Ramos (cell line): ENCODE measurements around the gene KCNN4.

ENCODE experiments used
- in situ Hi-C: fragments of 300-500 bp; cut with MboI; formaldehyde crosslinking; loops from one replicate; pipeline ENCODE4 v1.14.3; 2022; ENCODE audit warnings: low sequenced_read_pairs; ENCODE audit not compliant: unreplicated experiment

The KCNN4 gene

DNA sequence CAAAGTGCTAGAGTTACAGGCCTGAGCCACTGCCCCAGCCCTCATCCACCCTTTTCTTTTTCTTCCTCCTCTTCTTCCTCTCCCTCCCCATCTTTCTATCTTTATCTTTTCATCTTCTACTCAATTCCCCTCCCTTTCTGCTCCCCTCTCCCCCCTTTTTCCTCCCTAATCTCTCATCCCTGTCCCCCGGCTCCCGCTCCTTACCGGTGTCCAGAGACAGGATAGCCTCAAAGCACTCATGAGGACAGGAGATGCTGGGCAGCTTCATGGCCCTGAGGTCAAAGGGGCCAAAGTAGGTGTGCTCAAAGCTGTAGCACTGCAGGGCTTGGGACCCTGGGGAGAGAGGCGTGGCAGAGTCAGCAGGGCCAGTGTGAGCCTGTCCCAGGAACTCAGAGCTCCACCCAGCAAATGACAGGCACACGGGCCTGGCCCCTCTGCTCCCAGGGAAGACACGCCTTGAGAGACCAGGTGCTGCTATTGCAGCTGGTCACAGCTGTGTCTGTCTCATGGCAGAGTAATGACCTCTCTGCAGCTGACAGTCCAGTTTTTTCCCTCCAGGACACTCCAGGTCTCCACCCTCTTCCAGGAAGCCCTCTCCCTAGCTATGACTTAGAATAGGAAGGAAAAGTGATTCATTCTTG is 18.8 kb upstream of the KCNN4 start:
- in situ Hi-C loops = no loop called here

DNA sequence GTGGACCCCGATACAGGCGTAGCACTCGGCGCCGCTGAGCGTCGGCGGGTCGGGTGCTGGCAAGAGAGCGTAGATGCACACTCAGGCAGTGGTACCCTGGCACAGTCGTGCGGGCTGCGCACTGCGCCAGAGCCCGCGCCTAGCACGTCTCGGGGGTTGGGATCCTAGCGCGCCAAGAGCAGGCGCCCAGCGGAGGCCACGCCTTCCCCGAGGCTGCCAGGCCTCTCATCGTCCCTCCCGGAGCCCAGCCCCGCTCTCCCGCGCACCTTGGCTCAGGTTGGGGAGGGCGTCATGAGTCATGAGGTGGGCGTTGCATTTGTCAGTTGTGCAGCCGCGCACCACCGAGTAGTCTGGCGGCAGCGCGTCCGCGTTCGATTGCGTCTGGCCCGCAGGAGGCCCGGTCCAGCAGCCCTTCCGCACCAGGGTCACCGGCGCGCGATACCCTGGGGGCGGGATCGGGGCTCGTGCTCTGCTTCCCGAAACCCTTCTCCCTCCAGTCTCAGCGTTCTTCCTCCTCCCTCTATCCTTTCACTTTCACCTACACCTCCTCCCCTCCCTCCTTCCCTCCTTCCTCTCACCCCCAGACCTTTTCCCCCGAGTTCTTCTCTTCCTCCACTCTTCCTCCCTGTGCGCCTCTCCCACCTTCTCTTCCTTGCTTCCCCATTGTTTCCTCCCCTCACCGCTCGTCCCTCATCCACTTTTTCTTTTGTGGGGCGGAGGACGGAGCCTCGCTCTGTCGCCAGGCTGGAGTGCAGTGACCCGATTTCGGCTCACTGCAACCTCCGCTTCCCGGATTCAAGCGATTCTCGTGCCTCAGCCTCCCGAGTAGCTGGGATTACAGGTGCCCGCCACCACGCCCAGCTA is 18.0 kb upstream of the KCNN4 start:
- in situ Hi-C loops = no loop called here

DNA sequence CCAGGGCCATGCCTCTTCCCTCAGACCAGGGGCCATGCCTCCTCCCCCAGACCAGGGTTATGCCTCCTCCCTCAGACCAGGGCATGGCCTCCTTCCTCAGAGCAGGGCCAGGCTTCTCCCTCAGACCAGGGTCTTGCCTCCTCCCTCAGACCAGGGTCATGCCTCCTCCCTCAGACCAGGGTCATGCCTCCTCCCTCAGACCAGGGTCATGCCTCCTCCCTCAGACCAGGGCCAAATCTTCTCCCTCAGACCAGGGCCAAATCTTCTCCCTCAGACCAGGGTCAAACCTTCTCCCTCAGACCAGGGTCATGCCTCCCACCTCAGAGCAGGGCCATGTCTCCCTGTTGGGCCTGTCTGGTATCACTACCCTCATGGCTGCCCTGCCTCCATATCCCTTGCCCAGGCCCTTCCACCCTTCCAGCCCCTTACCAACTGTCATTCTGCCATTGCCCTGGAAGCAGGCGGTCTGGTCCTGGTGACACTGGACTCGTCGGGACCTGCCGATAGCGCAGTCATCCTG is 17.3 kb upstream of the KCNN4 start:
- in situ Hi-C loops = no loop called here

DNA sequence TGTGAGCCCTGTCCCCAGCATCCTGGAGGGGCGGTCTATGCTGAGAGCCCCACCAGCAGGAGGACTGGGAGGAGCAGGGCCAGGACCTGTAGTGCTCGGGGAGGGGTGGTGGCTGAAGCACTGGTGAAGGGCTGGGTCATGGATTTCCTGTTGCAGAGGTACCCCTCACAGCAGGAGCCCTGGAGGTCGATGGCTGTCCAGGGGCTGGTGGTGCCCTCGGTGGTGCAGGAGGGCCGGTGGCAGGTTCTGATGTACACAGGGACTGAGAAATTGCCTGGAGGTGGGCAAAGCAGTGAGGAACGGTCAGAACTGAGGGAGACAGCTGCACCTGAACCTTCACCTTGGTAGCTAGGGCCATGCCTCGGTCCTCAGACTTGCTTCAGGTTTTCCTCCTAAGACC is 16.8 kb upstream of the KCNN4 start:
- in situ Hi-C loops = no loop called here

DNA sequence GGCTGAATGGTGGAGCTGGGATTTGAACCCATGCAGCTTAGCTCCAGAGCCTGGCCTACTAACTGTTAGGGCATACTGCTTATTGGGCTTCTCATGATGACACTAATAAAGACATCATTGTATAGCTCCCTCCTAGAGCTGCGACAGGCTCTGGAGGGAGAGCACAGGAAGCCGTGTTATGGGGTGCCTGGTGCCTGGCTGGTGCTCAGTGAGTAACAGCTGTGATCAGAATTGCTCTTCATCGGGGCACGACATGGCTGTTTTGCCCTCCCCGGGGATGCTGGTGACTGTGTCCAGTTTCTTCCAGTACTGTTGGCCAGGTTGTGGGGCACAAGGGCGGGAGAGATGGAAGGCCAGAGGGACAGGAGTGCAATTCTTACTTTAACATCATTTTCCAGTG is 16.3 kb upstream of the KCNN4 start:
- in situ Hi-C loops = no loop called here

DNA sequence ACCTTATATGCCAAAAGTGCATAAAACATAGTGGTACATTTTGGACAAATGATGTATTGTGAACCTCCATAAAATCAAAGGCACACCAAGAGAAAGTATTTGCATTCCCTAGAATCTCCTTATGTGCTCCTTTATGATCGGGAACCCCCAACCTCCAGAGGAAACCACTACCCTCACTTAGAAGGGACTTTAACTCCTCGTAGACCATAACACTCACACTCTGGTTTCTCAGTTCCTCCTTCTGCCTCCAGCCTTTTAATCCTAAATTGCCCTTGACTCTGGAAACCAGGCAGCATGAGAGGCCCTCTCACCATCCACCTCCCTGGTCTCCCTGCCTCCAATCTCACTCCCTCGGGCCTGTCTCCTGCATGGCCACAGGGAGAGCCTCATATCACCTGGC is 9.8 kb upstream of the KCNN4 start:
- in situ Hi-C loops = no loop called here

DNA sequence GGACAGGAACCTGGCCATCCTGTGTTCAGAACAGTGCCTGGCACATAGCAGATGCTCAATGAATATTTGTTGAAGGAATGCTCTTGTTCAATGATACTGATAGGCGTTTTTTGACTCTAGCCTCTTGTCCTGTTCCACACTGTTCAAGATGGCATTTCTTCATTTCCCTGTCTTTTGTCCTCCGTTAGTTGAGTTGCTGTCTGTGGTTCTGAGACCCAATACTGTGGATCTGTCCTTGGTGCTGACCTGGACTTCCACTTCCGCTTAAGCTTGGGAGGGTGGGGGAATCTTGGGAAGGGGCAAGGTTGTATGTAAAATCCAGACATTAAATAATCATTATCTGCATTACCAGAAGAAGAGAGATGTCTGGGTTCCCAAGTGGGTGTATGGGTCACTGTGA is 8.3 kb upstream of the KCNN4 start:
- in situ Hi-C loops = loop anchor here (5.0 kb wide), 1 partner anchor 42 kb away; no protein-coding TSS in a partner anchor

DNA sequence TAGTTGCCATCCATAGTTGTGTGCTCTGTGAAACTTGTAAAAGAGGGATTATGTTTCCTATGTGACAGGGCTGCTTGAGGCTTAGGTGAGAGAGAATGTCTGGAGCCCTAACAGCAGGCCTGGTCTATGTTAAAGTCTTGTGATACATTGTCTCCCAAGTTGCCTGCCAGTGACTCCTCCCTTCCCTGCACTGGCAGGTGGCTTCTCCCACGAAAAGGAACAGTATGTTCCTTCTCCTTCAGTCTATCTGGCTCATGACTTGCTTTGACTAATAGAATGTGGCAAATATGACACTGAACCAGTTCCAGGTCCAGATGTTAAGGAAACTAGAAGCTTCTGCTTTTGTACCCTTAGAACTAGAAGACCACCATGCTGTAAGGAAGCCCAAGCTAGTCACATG is 5.9 kb upstream of the KCNN4 start:
- in situ Hi-C loops = loop anchor here (5.0 kb wide), 1 partner anchor 39 kb away; no protein-coding TSS in a partner anchor

DNA sequence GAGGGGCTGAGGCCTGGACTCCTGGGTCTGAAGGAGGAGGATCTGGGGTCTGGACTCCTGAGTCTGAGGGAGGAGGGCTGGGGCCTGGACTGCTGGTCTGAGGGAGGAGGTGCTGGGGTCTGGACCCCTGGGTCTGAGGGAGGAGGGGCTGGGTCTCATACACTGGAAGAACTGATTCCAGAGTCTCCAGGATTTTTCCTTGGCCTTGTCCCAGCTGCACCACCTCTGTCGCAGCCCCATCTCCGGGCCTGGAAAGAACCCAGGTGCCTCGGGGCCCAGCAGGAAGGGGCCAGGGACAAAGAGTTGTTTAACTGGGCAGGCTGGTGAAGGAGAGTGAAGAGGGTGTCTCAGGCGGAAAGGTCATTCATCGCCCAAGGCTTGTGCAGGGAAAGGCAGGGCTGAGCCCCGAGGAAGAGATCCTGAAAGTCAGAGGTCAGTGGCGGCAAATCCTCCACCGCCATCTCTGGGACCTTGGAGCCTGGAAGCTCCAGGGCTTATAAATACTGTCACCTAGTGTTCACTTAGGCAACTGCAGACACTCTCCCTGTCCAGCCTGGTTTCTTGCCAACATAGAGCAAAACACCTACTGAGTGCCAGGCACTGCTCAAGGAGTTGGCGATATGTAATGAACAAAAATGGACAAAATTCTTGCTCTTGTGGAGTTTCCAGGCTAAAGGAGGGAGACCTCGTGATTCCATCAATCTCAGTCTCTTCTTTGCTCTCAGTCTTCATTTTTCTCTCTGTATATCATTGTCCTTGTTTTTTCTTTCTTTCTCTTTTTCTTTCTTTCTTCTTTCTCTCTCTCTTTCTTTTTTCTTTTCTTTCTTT is 4.4 kb upstream of the KCNN4 start:
- in situ Hi-C loops = loop anchor here (5.0 kb wide), 1 partner anchor 38 kb away; no protein-coding TSS in a partner anchor

DNA sequence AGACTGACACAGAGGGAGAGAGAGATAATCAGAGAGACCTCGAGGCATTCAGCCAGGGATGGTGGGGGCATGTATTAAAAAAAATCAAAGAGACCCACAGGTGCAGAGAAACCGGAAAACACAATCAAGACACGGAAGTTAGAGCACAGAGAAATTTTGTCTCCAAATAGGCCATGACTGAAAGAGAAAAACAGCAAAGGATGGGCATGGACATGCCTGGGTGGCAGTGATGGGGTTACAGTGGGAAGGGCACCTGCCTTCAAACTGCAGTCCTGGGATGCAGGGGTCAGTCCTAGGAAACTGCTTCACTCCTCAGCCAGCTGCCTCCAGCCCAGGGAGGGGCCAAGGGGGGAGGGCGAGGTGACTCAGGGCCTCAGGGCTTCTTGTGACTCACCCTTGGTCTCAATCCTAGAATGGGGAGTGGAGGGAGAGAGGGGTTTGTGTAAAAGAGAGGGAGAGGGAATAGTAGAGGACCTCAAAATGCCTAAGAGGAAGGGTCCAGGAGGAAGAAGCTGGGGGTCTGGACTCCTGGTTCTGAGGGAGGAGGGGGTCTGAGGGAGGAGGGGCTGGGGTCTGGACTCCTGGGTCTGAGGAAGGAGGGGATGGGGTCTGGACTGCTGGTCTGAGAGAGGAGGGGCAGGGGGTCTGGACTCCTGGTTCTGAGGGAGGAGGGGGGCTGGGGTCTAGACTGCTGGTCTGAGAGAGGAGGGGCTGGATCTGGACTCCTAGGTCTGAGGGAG is 3.6 kb upstream of the KCNN4 start:
- in situ Hi-C loops = no loop called here

DNA sequence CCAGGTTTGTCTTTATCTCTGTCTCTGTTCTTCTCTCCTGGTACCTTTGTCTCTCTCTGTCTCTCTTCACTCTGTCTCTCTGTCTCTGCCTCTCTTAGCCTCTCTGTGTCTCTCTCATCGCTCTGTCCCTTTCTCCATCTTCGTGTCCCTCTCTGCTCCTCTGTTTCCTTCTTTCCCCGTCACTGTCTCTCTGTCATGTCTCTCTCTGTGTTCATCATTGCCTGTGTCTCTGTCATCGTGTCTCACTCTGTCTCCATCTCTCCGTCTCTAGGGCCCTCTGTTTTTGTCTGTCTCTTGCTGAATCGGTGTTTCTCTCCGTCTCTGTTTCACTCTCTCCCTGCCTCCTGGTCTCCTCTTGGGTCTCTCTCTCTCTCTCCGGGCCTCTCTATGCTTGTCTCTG is 2.9 kb upstream of the KCNN4 start:
- in situ Hi-C loops = no loop called here

DNA sequence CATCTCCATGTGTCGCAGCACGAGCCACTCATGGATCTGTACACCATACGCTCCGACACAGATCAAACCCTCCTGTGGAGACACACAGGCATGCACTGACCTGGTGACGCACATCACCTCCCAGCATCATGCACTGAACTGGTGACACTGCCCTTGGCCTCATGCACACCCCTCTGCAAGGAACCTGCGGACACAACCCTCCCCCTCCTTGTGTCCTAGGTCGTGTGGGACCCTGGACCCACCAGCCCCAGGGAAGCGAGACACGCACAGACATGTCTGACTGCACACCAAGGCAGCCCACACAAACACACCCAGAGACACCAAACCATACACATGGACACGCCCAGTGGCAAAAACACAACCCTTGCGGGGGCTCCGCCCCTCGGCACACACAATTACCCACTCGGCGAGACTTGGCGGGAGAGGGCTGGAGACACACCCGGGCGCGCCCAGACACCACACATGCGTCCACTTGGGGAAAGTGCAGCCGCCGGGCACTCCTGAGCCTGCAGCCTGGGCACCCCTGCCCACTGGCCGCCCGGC is 2.0 kb upstream of the KCNN4 start:
- in situ Hi-C loops = no loop called here

DNA sequence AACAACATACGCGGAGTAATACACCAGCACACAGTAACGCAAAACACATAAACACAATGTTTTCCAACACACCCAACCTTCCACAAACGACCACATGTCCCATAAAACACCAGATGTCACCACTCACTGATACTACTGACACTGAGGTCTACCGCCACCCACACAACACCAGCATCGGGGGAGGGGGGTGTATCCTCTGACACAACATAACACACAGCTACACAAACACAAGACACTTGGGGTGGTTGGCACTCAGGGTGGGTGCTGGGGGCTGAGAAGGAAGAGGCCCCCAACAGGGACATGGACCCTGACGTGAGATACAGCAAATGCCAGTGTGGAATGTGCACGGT is 1.5 kb upstream of the KCNN4 start:
- in situ Hi-C loops = no loop called here

DNA sequence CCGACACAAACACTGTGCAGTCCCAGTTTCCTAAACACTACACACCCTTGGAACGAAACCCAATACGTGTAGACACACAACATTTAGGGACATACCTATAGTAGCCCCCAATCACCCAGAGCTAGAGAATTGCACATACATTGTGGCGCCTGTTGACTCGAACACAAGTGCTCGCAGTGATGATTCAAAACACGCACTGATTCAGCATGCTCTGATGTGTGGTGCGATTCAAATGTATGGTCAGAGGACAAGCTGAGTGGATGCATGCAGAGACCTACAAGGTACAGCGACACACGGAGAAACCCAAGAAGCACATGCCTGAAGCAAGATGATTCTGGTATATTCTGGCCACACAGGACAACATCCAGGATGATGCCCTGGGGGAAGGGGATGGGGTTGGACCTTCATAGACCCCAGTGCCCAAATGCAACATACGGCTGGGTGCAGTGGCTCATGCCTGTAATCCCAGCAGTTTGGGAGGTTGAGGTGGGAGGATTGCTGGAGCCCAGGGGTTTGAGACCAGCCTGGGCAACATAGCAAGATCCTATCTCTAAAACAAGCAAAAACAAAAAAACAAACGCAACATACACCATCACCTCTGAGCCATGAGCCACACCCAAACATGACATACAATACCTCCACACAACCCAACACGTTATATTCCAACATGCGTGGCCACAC is 997 bp upstream of the KCNN4 start:
- in situ Hi-C loops = no loop called here

DNA sequence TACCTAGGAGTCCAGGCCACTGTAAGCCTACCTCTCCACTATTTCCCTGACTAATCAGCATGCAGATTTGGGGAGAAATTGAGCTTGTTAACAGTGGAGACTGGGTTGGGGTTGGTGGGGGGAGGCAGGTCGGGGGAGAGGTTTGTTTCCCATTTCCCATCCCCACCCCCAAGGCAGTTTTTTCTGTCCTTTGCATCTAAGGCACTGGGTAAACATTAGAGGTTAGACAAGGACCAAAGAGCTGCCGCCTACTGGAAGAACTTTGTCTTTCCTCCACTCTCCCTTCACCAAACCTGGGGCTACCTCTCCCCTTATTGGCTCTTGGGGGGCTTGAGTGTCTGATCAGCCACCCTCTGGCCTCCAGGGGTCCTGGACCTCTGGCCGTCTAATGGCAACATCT is 953 bp downstream of the KCNN4 start:
- in situ Hi-C loops = no loop called here

DNA sequence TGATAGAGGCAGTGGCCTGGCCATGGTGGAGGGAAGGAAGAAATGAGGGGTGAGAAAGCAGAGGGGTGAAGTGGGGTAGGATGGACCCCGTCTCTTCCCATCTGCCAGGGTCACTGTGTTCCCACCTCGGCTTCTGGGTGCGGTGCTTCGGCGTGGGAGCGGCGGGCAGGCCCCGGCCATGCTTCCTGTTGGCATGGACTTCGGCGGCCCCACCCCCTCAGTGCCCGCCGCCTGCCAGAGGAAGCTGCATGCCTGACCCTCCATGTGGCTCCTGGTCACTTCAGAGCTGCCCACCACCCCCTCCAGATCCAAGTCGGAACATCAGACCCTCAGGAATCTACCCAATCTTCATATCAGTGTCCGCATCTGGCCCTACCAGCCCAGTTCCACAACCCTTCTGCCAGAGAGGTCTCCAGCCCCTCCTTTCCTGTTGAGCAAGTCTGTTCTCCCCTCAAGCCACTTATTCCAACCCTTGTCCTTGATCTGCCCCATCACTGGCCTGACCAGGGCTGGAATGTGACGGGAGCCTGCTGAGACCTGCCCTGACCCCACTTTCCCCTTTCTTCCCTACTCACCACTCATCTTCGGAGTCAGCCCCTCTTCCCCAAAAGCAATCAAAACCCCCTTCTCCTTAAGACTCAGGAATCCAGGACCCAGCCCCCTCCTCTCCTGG is 1.5 kb downstream of the KCNN4 start:
- in situ Hi-C loops = no loop called here

DNA sequence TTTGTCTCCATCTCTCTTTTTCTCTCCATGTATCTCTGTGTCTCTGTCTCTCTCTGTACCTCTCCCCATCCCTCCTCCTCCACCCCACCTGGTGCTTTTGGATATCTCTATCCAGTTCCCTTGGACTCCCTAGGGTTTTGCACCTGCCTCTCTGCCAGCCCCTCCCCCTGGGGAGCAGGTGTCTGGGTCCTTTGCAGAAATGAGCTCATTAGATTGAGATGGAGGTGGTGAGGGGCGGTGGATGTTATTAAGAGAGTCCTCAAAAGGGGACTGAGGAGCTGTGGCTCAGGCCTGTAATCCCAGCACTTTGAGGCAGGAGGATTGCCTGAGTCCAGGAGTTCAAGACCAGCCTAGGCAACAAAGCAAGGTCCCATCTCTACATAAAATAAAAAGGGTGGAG is 2.1 kb downstream of the KCNN4 start:
- in situ Hi-C loops = no loop called here

DNA sequence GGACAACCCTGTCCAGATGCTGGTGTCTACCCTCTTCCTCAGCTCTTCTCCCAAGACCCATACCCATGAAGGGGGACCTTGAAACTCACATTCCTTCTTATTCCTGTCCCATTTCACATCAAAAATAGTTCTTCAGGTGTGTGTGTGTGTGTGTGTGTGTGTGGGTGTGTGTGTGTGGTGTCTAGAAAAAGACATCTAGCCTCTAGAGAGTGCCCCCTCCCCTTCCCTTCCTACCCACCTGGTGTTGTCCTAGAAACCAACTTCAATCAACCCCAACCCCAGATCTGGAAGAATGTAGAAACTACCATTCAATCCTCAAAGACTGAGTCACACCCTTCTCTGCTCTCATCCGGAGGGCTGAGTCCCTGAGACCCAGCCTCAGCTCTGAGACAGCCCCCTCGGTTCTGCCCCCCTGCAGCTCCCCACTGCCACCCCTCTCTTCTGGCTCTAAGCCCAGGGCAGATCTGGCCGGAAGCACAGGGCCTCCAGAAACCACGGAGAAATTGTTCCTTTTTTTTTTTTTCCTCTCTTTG is 3.5 kb downstream of the KCNN4 start:
- in situ Hi-C loops = no loop called here
